RWPE2 (cell line): Measurements from ENCODE around the gene KAT2A.
A peak's percentile ranks its signal among the peaks of the same experiment; 100 is the strongest.

ENCODE experiments used
- ATAC-seq: fragments of 200-7000 bp; cut with Tn5 transposase; 3 replicates; pipeline ENCODE4 v1.9.1; 2021; ENCODE audit warnings: low read depth
- DNase-seq: peaks from one replicate; pipeline ENCODE4 v3.0.0-alpha.2; 2020; ENCODE audit warnings: low spot score
- H3K27ac ChIP-seq: fragments of 450-650 bp; 2 replicates; pipeline ENCODE4 v1.5.1; 2017; ENCODE audit warnings: mild to moderate bottlenecking; ENCODE audit not compliant: poor library complexity, severe bottlenecking
- H3K27me3 ChIP-seq: fragments of 250-450 bp; sonication (Bioruptor Pico); 2 replicates; pipeline ENCODE4 v1.5.1; 2021; ENCODE audit warnings: mild to moderate bottlenecking, moderate library complexity; ENCODE audit not compliant: insufficient read depth, poor library complexity, severe bottlenecking
- H3K36me3 ChIP-seq: fragments of 250-450 bp; sonication (Bioruptor Pico); 2 replicates; pipeline ENCODE4 v1.5.1; 2020; ENCODE audit warnings: low read depth, mild to moderate bottlenecking, moderate library complexity
- H3K4me1 ChIP-seq: fragments of 250-450 bp; sonication (Bioruptor Pico); 2 replicates; pipeline ENCODE4 v1.5.1; 2021; ENCODE audit warnings: mild to moderate bottlenecking, moderate library complexity; ENCODE audit not compliant: insufficient read depth, poor library complexity, severe bottlenecking
- H3K4me3 ChIP-seq: fragments of 250-450 bp; sonication (Bioruptor Pico); 2 replicates; pipeline ENCODE4 v1.5.1; 2021; ENCODE audit warnings: mild to moderate bottlenecking, moderate library complexity; ENCODE audit not compliant: severe bottlenecking
- H3K9me3 ChIP-seq: fragments of 250-450 bp; sonication (Bioruptor Pico); 2 replicates; pipeline ENCODE4 v1.5.1; 2021; ENCODE audit warnings: mild to moderate bottlenecking, moderate library complexity; ENCODE audit not compliant: severe bottlenecking
- CTCF ChIP-seq: fragments of 450-650 bp; IDR thresholded peaks from one replicate; pipeline ENCODE4 v1.5.1; 2017; ENCODE audit warnings: mild to moderate bottlenecking, moderate library complexity; ENCODE audit not compliant: poor library complexity, severe bottlenecking

The KAT2A gene

GRCh38 chr17:42122371-42123303 lies 1.5 kb upstream of the KAT2A start, which contains the start of gene HSPB9:
HSPB9 (plus strand) TSS chr17:42122804; CDS start chr17:42122851, 47 bp downstream.
- no peak for TF ChIP-seq CTCF
- H3K4me3 ChIP-seq, result no peak within 1 kb of the TSS
- peaks cover 7% of the 10 kb centered on the region for H3K4me1 ChIP-seq
- H3K27ac ChIP-seq, result no peak within 1 kb of the TSS
- no peaks in the 10 kb centered on the region for H3K9me3 ChIP-seq
- ATAC-seq (no peak), DNase-seq (no peak)
- no peaks in the 10 kb centered on the region for H3K27me3 ChIP-seq
- peaks cover 33% of the 10 kb centered on the region for H3K36me3 ChIP-seq

GRCh38 chr17:42120161-42120769 lies 902 bp downstream of the KAT2A start:
- Histone ChIP-seq H3K4me1 (peaks cover 7% of the 10 kb centered on the region), H3K9me3 (no peaks in the 10 kb centered on the region), H3K27ac (peak overlapping the region; percentile 22), H3K27me3 (no peaks in the 10 kb centered on the region), H3K4me3 (peak overlapping the region; percentile 36), H3K36me3 (peaks cover 41% of the 10 kb centered on the region)
- TF ChIP-seq CTCF, result no peak
- no peak for ATAC-seq
- DNase-seq, result no peak

GRCh38 chr17:42119301-42119700 lies 1.9 kb downstream of the KAT2A start:
- TF ChIP-seq CTCF, result no peak
- DNase-seq, result no peak
- Histone ChIP-seq H3K27ac (no peak overlapping the region), H3K36me3 (peaks cover 39% of the 10 kb centered on the region), H3K4me3 (no peak overlapping the region), H3K4me1 (peaks cover 7% of the 10 kb centered on the region), H3K27me3 (no peaks in the 10 kb centered on the region), H3K9me3 (no peaks in the 10 kb centered on the region)
- ATAC-seq, result no peak

GRCh38 chr17:42118545-42118944 lies 2.6 kb downstream of the KAT2A start:
- DNase-seq (no peak), ATAC-seq (no peak)
- Histone ChIP-seq H3K27me3 (no peaks in the 10 kb centered on the region), H3K36me3 (peaks cover 40% of the 10 kb centered on the region), H3K9me3 (no peaks in the 10 kb centered on the region), H3K4me1 (peaks cover 7% of the 10 kb centered on the region), H3K4me3 (no peak overlapping the region), H3K27ac (no peak overlapping the region)
- peak; percentile 43 for TF ChIP-seq CTCF

GRCh38 chr17:42118126-42118510 lies 3.0 kb downstream of the KAT2A start:
- no peaks in the 10 kb centered on the region for H3K27me3 ChIP-seq
- no peak for TF ChIP-seq CTCF
- H3K4me3 ChIP-seq, result no peak overlapping the region
- peaks cover 45% of the 10 kb centered on the region for H3K36me3 ChIP-seq
- no peaks in the 10 kb centered on the region for H3K9me3 ChIP-seq
- DNase-seq (no peak), ATAC-seq (no peak)
- H3K4me1 ChIP-seq, result peaks cover 7% of the 10 kb centered on the region
- H3K27ac ChIP-seq, result no peak overlapping the region
